GM21447 (cell line): ENCODE results near the gene UBE2K.
"Not testable (repeated sequence)": the region's sequence is repeated elsewhere in the genome, so short reads cannot be mapped to it uniquely, and the experiment has no call there.

Experiments
- ATAC-seq: cut with Tn5 transposase; IDR thresholded peaks from one replicate; pipeline ENCODE4 v1.9.1; 2021; ENCODE audit not compliant: unreplicated experiment

The UBE2K gene

GRCh38 chr4:39721788-39722187 is 23.9 kb downstream of the UBE2K start:
- ATAC-seq, result no peak

GRCh38 chr4:39729557-39729956 is 31.6 kb downstream of the UBE2K start:
- ATAC-seq, result no peak

GRCh38 chr4:39730072-39730471 is 32.1 kb downstream of the UBE2K start:
- no peak for ATAC-seq

- no peak for ATAC-seq
Observed at GRCh38 chr4:39731908-39732307, 34.0 kb downstream of the UBE2K start.

- ATAC-seq, result no peak
Observed at GRCh38 chr4:39732728-39733127, 34.8 kb downstream of the UBE2K start.

- not testable (repeated sequence) for ATAC-seq
Observed at GRCh38 chr4:39739591-39739990, 41.7 kb downstream of the UBE2K start.

GRCh38 chr4:39741401-39741800 is 43.5 kb downstream of the UBE2K start:
- ATAC-seq, result no peak

- no peak for ATAC-seq
Observed at GRCh38 chr4:39745920-39746319, 48.0 kb downstream of the UBE2K start.

- ATAC-seq, result no peak
Observed at GRCh38 chr4:39750216-39750615, 52.3 kb downstream of the UBE2K start.

- ATAC-seq, result peak; percentile 51
Observed at GRCh38 chr4:39754309-39754708, 56.4 kb downstream of the UBE2K start.

GRCh38 chr4:39756159-39756558 is 58.2 kb downstream of the UBE2K start:
- no peak for ATAC-seq

GRCh38 chr4:39758176-39758575 is 60.2 kb downstream of the UBE2K start:
- ATAC-seq, result no peak

GRCh38 chr4:39759569-39759968 is 61.6 kb downstream of the UBE2K start:
- no peak for ATAC-seq

GRCh38 chr4:39761005-39761667 is 63.2 kb downstream of the UBE2K start:
- ATAC-seq, result no peak

GRCh38 chr4:39763714-39764572 is 66.0 kb downstream of the UBE2K start:
- peak; percentile 57 for ATAC-seq

- ATAC-seq, result no peak
Observed at GRCh38 chr4:39770005-39770404, 72.1 kb downstream of the UBE2K start.

GRCh38 chr4:39770471-39770870 is 72.5 kb downstream of the UBE2K start:
- no peak for ATAC-seq

GRCh38 chr4:39770969-39771724 is 73.2 kb downstream of the UBE2K start:
- no peak for ATAC-seq

- ATAC-seq, result not testable (repeated sequence)
Observed at GRCh38 chr4:39781988-39782387, 84.1 kb downstream of the UBE2K start.

- ATAC-seq, result no peak
Observed at GRCh38 chr4:39785083-39785482, 87.1 kb downstream of the UBE2K start.

- no peak for ATAC-seq
Observed at GRCh38 chr4:39786838-39787237, 88.9 kb downstream of the UBE2K start.

GRCh38 chr4:39792128-39792527 is 94.2 kb downstream of the UBE2K start:
- no peak for ATAC-seq
